Stimulated activated naive CD8-positive, alpha-beta T cell treated with anti-CD3 and anti-CD28 coated beads, Interleukin-15, Interleukin-2, amounts not matched to agents 100 ng/mL and 50 ng/mL, for 24 hours (primary cell): ENCODE measurements around the gene LPAR6.

Source experiments
- H3K27ac Mint-ChIP-seq: one replicate; pipeline ENCODE4 v1.8.0; 2021; ENCODE audit warnings: mild to moderate bottlenecking, mixed read lengths
- H3K27me3 Mint-ChIP-seq: one replicate; pipeline ENCODE4 v1.8.0; 2021; ENCODE audit warnings: mixed read lengths
- H3K36me3 Mint-ChIP-seq: one replicate; pipeline ENCODE4 v1.8.0; 2021; ENCODE audit warnings: low read depth, mixed read lengths
- H3K4me1 Mint-ChIP-seq: one replicate; pipeline ENCODE4 v1.8.0; 2021; ENCODE audit warnings: low read depth, mixed read lengths
- H3K4me3 Mint-ChIP-seq: one replicate; pipeline ENCODE4 v1.8.0; 2021; ENCODE audit warnings: mild to moderate bottlenecking, mixed read lengths
- H3K9me3 Mint-ChIP-seq: one replicate; pipeline ENCODE4 v1.8.0; 2021; ENCODE audit warnings: mixed read lengths

The LPAR6 gene

DNA sequence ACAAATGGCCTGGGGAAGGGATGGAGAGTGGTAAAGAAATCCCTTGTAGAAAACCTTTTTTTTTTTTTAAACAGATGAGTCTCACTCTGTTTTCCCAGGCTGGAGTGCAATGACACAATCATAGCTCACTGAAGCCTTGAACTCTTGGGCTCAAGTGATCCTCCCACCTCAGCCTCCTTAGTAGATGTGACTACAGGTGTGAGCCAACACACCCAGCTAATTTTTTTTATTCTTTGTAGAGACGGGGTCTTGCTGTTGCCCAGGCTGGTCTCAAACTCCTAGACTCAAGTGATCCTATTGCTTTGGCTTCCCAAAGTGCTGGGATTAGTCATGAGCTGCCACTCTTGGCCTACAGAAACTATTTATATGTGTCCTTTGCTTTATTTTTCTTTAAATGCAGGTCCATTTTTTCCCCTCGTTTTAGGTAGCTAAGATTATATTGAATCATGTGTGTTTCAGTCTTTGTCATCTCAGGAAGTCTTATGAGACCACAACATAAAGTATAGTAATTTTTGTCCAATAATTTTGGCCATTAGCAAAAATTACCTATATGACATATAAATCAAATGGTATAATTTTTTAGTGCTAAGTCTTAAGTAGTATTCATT, 10.5 kb downstream of the LPAR6 start:
- Mint-ChIP-seq H3K4me3 (peak overlapping the region; percentile 21), H3K27me3 (no peaks in the 10 kb centered on the region), H3K36me3 (peaks cover 4% of the 10 kb centered on the region), H3K9me3 (no peaks in the 10 kb centered on the region), H3K27ac (peak overlapping the region; percentile 76), H3K4me1 (peaks cover 54% of the 10 kb centered on the region)

GRCh38 chr13:48401480-48401879, 11.4 kb downstream of the LPAR6 start:
- Mint-ChIP-seq H3K27me3 (no peaks in the 10 kb centered on the region), H3K27ac (peak overlapping the region; percentile 61), H3K9me3 (no peaks in the 10 kb centered on the region), H3K4me3 (no peak overlapping the region), H3K36me3 (peaks cover 11% of the 10 kb centered on the region), H3K4me1 (peaks cover 50% of the 10 kb centered on the region)

GRCh38 chr13:48400850-48401291, 12.0 kb downstream of the LPAR6 start:
- Mint-ChIP-seq H3K4me1 (peaks cover 50% of the 10 kb centered on the region), H3K36me3 (peaks cover 17% of the 10 kb centered on the region), H3K4me3 (peak overlapping the region; percentile 28), H3K27ac (peak overlapping the region; percentile 73), H3K9me3 (no peaks in the 10 kb centered on the region), H3K27me3 (no peaks in the 10 kb centered on the region)

- peaks cover 23% of the 10 kb centered on the region for H3K36me3 Mint-ChIP-seq
- H3K27ac Mint-ChIP-seq: peak overlapping the region; percentile 7
- no peak overlapping the region for H3K4me3 Mint-ChIP-seq
- no peaks in the 10 kb centered on the region for H3K27me3 Mint-ChIP-seq
- peaks cover 6% of the 10 kb centered on the region for H3K9me3 Mint-ChIP-seq
- H3K4me1 Mint-ChIP-seq: peaks cover 50% of the 10 kb centered on the region
These were observed 12.7 kb downstream of the LPAR6 start for GRCh38 chr13:48400090-48400694.

DNA sequence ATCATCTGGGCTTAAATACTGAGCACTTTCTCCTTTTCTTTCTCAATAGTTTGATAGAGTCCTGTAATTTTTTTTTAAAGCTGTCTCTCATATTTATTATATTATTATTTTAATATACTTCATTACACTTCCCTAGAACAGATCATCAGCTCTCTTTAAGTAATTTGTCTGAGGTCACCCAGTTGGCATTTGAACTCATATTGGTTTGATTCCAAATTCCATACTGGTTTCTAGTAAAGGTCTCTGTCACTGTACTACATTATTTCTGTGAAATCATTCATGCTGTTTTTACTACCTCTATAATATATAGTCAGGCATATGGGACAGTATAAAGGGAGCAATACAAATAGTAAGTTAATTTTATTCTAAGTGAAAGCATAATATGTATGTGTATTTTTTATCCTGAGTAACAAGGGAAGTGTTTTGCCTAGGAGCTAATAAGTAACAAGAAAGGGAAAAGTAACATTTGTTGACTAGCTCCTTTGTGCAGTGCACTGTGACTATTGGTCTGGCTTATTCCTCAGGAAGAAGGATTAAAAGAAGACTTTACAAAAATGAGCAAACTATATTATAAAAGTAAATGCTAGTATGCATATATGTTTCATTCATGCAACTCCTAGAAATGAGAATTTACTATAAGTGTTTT, 14.3 kb downstream of the LPAR6 start:
- no peak overlapping the region for H3K4me3 Mint-ChIP-seq
- peaks cover 43% of the 10 kb centered on the region for H3K4me1 Mint-ChIP-seq
- no peak overlapping the region for H3K27ac Mint-ChIP-seq
- peaks cover 35% of the 10 kb centered on the region for H3K36me3 Mint-ChIP-seq
- H3K9me3 Mint-ChIP-seq: peaks cover 6% of the 10 kb centered on the region
- no peaks in the 10 kb centered on the region for H3K27me3 Mint-ChIP-seq

DNA sequence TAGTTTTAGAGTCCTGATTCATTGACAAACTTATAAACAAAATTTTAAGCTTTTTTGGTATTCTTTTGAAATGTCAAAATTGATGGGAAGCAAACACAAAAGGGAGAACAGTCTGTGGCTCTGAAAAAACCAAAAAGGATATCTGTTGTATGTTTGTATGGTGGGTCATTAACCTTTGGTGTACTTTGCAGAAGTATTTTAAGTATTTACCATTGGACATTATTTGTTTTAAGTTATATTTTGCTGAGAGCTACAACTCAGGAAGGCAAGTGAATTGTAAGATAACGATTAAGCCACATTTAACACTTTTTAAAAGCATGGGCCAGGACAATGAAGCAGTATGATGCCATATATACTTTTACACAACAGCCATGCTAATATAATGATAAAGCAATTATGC, 15.2 kb downstream of the LPAR6 start:
- Mint-ChIP-seq H3K36me3 (peaks cover 43% of the 10 kb centered on the region), H3K27me3 (no peaks in the 10 kb centered on the region), H3K27ac (no peak overlapping the region), H3K9me3 (peaks cover 11% of the 10 kb centered on the region), H3K4me1 (peaks cover 36% of the 10 kb centered on the region), H3K4me3 (no peak overlapping the region)

- no peaks in the 10 kb centered on the region for H3K27me3 Mint-ChIP-seq
- H3K9me3 Mint-ChIP-seq: peaks cover 18% of the 10 kb centered on the region
- H3K4me3 Mint-ChIP-seq: no peak overlapping the region
- H3K27ac Mint-ChIP-seq: no peak overlapping the region
- H3K36me3 Mint-ChIP-seq: peaks cover 74% of the 10 kb centered on the region
- H3K4me1 Mint-ChIP-seq: peaks cover 7% of the 10 kb centered on the region
These were observed 19.2 kb downstream of the LPAR6 start for GRCh38 chr13:48393698-48394085.

GRCh38 chr13:48393030-48393697, 19.7 kb downstream of the LPAR6 start:
- Mint-ChIP-seq H3K4me1 (peaks cover 2% of the 10 kb centered on the region), H3K36me3 (peaks cover 80% of the 10 kb centered on the region), H3K9me3 (peaks cover 18% of the 10 kb centered on the region), H3K27me3 (no peaks in the 10 kb centered on the region), H3K27ac (no peak overlapping the region), H3K4me3 (no peak overlapping the region)

GRCh38 chr13:48391257-48391656, 21.7 kb downstream of the LPAR6 start:
- Mint-ChIP-seq H3K4me3 (no peak overlapping the region), H3K27me3 (no peaks in the 10 kb centered on the region), H3K9me3 (peaks cover 18% of the 10 kb centered on the region), H3K4me1 (no peaks in the 10 kb centered on the region), H3K27ac (no peak overlapping the region), H3K36me3 (peaks cover 83% of the 10 kb centered on the region)

- Mint-ChIP-seq H3K27ac (no peak overlapping the region), H3K4me3 (no peak overlapping the region), H3K4me1 (no peaks in the 10 kb centered on the region), H3K9me3 (peaks cover 7% of the 10 kb centered on the region), H3K36me3 (peaks cover 73% of the 10 kb centered on the region), H3K27me3 (no peaks in the 10 kb centered on the region)
These were observed 26.1 kb downstream of the LPAR6 start for GRCh38 chr13:48386816-48387215.

- H3K9me3 Mint-ChIP-seq: no peaks in the 10 kb centered on the region
- H3K27me3 Mint-ChIP-seq: no peaks in the 10 kb centered on the region
- H3K27ac Mint-ChIP-seq: no peak overlapping the region
- no peaks in the 10 kb centered on the region for H3K4me1 Mint-ChIP-seq
- H3K4me3 Mint-ChIP-seq: no peak overlapping the region
- H3K36me3 Mint-ChIP-seq: peaks cover 65% of the 10 kb centered on the region
These were observed 29.5 kb downstream of the LPAR6 start for GRCh38 chr13:48383384-48383783.

GRCh38 chr13:48380581-48380980, 32.3 kb downstream of the LPAR6 start:
- H3K9me3 Mint-ChIP-seq: no peaks in the 10 kb centered on the region
- H3K27me3 Mint-ChIP-seq: no peaks in the 10 kb centered on the region
- H3K4me1 Mint-ChIP-seq: no peaks in the 10 kb centered on the region
- H3K36me3 Mint-ChIP-seq: peaks cover 54% of the 10 kb centered on the region
- H3K27ac Mint-ChIP-seq: no peak overlapping the region
- no peak overlapping the region for H3K4me3 Mint-ChIP-seq

DNA sequence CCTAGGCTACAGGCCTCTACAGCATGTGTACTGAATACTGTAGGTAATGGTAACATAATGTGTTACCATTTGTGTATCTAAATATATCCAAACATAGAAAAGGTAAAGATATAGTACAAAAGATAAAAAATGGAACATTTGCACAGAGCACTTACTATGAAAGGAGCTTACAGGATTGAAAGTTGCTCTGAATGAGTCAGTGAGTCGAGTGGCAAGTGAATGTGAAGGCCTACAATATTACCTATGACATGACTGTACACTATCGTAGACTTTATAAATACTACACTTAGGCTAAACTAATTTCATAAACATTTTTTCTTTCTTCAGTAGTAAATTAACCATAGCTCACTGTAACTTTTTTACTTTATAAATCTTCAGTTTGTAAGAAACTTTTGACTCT, 35.1 kb downstream of the LPAR6 start:
- H3K36me3 Mint-ChIP-seq: peaks cover 50% of the 10 kb centered on the region
- H3K9me3 Mint-ChIP-seq: peaks cover 3% of the 10 kb centered on the region
- no peaks in the 10 kb centered on the region for H3K27me3 Mint-ChIP-seq
- no peaks in the 10 kb centered on the region for H3K4me1 Mint-ChIP-seq
- H3K27ac Mint-ChIP-seq: no peak overlapping the region
- H3K4me3 Mint-ChIP-seq: no peak overlapping the region

- H3K9me3 Mint-ChIP-seq: peaks cover 3% of the 10 kb centered on the region
- peaks cover 36% of the 10 kb centered on the region for H3K36me3 Mint-ChIP-seq
- H3K4me1 Mint-ChIP-seq: no peaks in the 10 kb centered on the region
- H3K4me3 Mint-ChIP-seq: no peak overlapping the region
- no peaks in the 10 kb centered on the region for H3K27me3 Mint-ChIP-seq
- no peak overlapping the region for H3K27ac Mint-ChIP-seq
These were observed 42.1 kb downstream of the LPAR6 start for GRCh38 chr13:48370815-48371214.

DNA sequence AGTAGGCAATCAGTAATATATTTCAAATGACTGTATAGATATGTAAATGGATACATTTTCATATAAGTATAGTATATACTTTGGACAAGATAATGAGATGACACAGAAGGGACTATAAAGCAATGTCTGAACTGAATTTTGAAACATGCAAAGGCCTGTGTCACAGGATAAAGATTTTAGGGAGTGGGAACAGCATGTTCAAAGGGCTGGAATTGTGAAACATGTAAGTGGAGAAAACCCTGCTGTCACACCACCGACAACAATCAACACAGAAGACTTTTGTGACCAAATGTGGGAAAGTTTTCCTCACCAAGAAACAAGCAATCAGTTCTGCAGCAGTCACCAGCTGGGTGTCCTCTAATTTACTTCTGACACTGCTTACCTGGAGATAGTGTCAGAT, 42.9 kb downstream of the LPAR6 start:
- Mint-ChIP-seq H3K9me3 (peaks cover 3% of the 10 kb centered on the region), H3K4me3 (no peak overlapping the region), H3K36me3 (peaks cover 32% of the 10 kb centered on the region), H3K27me3 (no peaks in the 10 kb centered on the region), H3K27ac (no peak overlapping the region), H3K4me1 (no peaks in the 10 kb centered on the region)
